ENCODE results near the gene LRRC17. TPM values are rescaled to one million over a fixed set of nuclear protein-coding genes. Genes with fewer than 3 reads are reported as not detected.

Gene LRRC17
- total and polyA plus RNA-seq, 10 of the 15 experiments (the other 5 are each of a cell fraction or from before 2014, with no cell fraction given): 0.06 to 0.31 (median 0.10) TPM; not detected in 5

DNA sequence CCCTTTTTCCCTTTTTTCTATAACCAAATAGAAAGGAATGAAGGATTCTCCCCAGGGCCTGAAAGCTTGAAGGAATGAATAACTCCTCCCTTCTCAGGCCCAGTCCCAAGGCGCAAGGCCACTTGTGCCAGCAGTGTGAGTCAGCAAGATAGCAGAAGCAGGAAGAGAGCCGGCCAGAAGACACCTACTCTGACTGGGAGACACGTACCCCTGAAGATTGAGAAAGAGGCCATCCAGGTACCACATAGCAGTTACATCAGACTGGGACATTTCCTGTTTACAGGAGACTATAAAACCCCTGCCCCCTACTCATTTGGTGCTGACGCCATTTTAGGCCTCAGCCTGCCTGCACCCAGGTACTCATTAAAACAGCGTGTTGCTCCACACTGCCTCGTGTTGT is 65.5 kb downstream of the LRRC17 start (continued):
- TF ChIP-seq, protein P1, sequence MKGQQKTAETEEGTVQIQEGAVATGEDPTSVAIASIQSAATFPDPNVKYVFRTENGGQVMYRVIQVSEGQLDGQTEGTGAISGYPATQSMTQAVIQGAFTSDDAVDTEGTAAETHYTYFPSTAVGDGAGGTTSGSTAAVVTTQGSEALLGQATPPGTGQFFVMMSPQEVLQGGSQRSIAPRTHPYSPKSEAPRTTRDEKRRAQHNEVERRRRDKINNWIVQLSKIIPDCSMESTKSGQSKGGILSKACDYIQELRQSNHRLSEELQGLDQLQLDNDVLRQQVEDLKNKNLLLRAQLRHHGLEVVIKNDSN (IDR thresholded peaks at IDR 0.05; ENCODE audit: borderline replicate concordance, extremely low read length, insufficient read depth, low read depth, low read length): no peak

DNA sequence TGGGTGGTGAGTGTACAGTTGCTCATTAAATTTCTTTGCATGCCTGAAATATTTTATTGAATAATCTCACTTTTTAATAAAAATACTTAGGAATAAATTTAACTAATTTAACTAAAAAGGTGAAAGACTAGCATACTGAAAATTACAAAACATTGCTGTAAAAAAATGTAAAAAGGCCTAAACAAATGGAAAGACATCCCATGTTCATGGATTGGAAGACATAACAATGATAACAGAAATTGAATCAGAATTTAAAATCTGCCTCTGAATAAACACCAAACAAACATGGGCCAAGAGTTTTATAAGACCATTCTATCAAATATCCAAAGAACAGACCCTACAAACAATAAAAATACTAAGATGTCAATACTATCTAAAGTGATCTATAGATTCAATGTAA is 66.9 kb downstream of the LRRC17 start:
- H3K36me3 ChIP-seq (ENCODE audit: control insufficient read depth in 2 of 2, insufficient read depth in 2 of 2, low read length in 1 of 2): no peaks in the 10 kb centered on the region
- H2AFZ ChIP-seq (ENCODE audit: control insufficient read depth, low read depth, low read length): no peak overlapping the region
- H3K9ac ChIP-seq (ENCODE audit: control insufficient read depth, insufficient read depth, low read length): no peak overlapping the region
- ChIA-PET SMC1A (ENCODE audit: uncharacterized antibody, unreplicated experiment) (no interaction called here), CTCF (no interaction called here), RAD21 (ENCODE audit: unreplicated experiment) (no interaction called here), POLR2A (no interaction called here)
- in situ Hi-C loops (cut with MboI): no loop called here
- no TSS peak for BruUV-seq (replicated peaks)
- no peak overlapping the region for H3K4me2 ChIP-seq (ENCODE audit: control insufficient read depth, insufficient read depth)
- FAIRE-seq (no peak), ATAC-seq (no peak), DNase-seq (ENCODE audit: low read depth, low spot score) (no peak)
- H3K79me2 ChIP-seq (ENCODE audit: control insufficient read depth, insufficient read depth, low read length): no peaks in the 10 kb centered on the region
- H4K20me1 ChIP-seq (ENCODE audit: control insufficient read depth, insufficient read depth): no peaks in the 10 kb centered on the region
- H3K9me3 ChIP-seq (replicated peaks; ENCODE audit: control insufficient read depth, insufficient read depth, low read length): no peaks in the 10 kb centered on the region
- TF ChIP-seq HCFC1 (IDR thresholded peaks at IDR 0.05; ENCODE audit: low read length): no peak
- TF ChIP-seq STAT3 (IDR thresholded peaks at IDR 0.05; ENCODE audit: low read depth, low read length): no peak
- TF ChIP-seq JUND (IDR thresholded peaks at IDR 0.05; ENCODE audit: low read depth, low read length): no peak
- no peak for TF ChIP-seq KDM1A (IDR thresholded peaks at IDR 0.05; ENCODE audit: borderline replicate concordance)
- H3K4me3 ChIP-seq: no peak overlapping the region
- H3K27ac ChIP-seq (ENCODE audit: control insufficient read depth, insufficient read depth): no peak overlapping the region
- no peaks in the 10 kb centered on the region for H3K4me1 ChIP-seq (ENCODE audit: control insufficient read depth, insufficient read depth, low read length)
- H3K27me3 ChIP-seq (replicated peaks in 1 of 2; ENCODE audit: control insufficient read depth in 2 of 2, insufficient read depth in 2 of 2, low read length in 1 of 2): no peaks in the 10 kb centered on the region
- intact Hi-C loops (cut with micrococcal nuclease; ENCODE audit: unreplicated experiment): no loop called here

DNA sequence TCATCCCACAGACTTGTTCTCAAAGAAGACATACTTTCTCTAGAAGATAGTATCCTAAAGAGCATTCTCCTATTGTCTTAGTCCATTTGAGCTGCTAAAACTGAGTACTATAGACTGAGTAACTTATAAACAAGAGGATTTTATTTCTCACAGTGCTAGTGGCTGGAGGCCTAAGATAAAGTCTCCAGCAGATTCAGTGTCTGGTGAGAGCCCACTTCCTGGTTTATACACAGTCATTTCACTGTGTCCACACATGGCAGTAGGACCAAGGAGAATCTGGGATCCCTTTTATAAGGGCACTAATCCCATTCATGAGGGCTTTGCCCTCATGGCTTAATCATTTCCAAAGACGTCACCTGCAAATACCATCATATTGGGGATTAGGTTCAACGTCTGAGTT is 68.7 kb downstream of the LRRC17 start:
- no peaks in the 10 kb centered on the region for H4K20me1 ChIP-seq (ENCODE audit: control insufficient read depth, insufficient read depth)
- 95% methylated on average over 2 of the region's 2 CpGs for WGBS (ENCODE audit: insufficient coverage, insufficient replicate concordance, low lambda C conversion rate, missing lambda C conversion rate)
- no peak overlapping the region for H3K9ac ChIP-seq (ENCODE audit: control insufficient read depth, insufficient read depth, low read length)
- ChIA-PET CTCF (no interaction called here), SMC1A (ENCODE audit: uncharacterized antibody, unreplicated experiment) (no interaction called here), POLR2A (no interaction called here), RAD21 (ENCODE audit: unreplicated experiment) (no interaction called here)
- H3K27ac ChIP-seq (ENCODE audit: control insufficient read depth, insufficient read depth): no peak overlapping the region
- intact Hi-C loops (cut with micrococcal nuclease; ENCODE audit: unreplicated experiment) (no loop called here), in situ Hi-C loops (cut with MboI) (no loop called here)
- BruUV-seq (replicated peaks): no TSS peak
- no peak overlapping the region for H3K4me3 ChIP-seq
- no peak overlapping the region for H3K4me2 ChIP-seq (ENCODE audit: control insufficient read depth, insufficient read depth)
- ATAC-seq (no peak), DNase-seq (ENCODE audit: low read depth, low spot score) (no peak), FAIRE-seq (no peak)
- H2AFZ ChIP-seq (ENCODE audit: control insufficient read depth, low read depth, low read length): no peak overlapping the region
- H3K4me1 ChIP-seq (ENCODE audit: control insufficient read depth, insufficient read depth, low read length): no peaks in the 10 kb centered on the region
- no peaks in the 10 kb centered on the region for H3K27me3 ChIP-seq (replicated peaks in 1 of 2; ENCODE audit: control insufficient read depth in 2 of 2, insufficient read depth in 2 of 2, low read length in 1 of 2)
- no peaks in the 10 kb centered on the region for H3K9me3 ChIP-seq (replicated peaks; ENCODE audit: control insufficient read depth, insufficient read depth, low read length)
- no peaks in the 10 kb centered on the region for H3K36me3 ChIP-seq (ENCODE audit: control insufficient read depth in 2 of 2, insufficient read depth in 2 of 2, low read length in 1 of 2)
- no peaks in the 10 kb centered on the region for H3K79me2 ChIP-seq (ENCODE audit: control insufficient read depth, insufficient read depth, low read length)
- TF ChIP-seq SREBF1 (IDR thresholded peaks at IDR 0.05; ENCODE audit: low read length): no peak
- TF ChIP-seq RELA (IDR thresholded peaks at IDR 0.05; ENCODE audit: borderline replicate concordance, partially characterized antibody): no peak
- TF ChIP-seq, protein P2, sequence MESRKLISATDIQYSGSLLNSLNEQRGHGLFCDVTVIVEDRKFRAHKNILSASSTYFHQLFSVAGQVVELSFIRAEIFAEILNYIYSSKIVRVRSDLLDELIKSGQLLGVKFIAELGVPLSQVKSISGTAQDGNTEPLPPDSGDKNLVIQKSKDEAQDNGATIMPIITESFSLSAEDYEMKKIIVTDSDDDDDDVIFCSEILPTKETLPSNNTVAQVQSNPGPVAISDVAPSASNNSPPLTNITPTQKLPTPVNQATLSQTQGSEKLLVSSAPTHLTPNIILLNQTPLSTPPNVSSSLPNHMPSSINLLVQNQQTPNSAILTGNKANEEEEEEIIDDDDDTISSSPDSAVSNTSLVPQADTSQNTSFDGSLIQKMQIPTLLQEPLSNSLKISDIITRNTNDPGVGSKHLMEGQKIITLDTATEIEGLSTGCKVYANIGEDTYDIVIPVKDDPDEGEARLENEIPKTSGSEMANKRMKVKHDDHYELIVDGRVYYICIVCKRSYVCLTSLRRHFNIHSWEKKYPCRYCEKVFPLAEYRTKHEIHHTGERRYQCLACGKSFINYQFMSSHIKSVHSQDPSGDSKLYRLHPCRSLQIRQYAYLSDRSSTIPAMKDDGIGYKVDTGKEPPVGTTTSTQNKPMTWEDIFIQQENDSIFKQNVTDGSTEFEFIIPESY (IDR thresholded peaks at IDR 0.05): no peak
- TF ChIP-seq MEF2A (IDR thresholded peaks at IDR 0.05; ENCODE audit: insufficient read depth, low read depth, low read length): no peak
- TF ChIP-seq, protein P3, sequence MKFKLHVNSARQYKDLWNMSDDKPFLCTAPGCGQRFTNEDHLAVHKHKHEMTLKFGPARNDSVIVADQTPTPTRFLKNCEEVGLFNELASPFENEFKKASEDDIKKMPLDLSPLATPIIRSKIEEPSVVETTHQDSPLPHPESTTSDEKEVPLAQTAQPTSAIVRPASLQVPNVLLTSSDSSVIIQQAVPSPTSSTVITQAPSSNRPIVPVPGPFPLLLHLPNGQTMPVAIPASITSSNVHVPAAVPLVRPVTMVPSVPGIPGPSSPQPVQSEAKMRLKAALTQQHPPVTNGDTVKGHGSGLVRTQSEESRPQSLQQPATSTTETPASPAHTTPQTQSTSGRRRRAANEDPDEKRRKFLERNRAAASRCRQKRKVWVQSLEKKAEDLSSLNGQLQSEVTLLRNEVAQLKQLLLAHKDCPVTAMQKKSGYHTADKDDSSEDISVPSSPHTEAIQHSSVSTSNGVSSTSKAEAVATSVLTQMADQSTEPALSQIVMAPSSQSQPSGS (IDR thresholded peaks at IDR 0.05; ENCODE audit: low read length): no peak
- TF ChIP-seq RAD51 (IDR thresholded peaks at IDR 0.05): no peak
- TF ChIP-seq ZBED1 (IDR thresholded peaks at IDR 0.05; ENCODE audit: borderline replicate concordance): no peak
- TF ChIP-seq, protein P4, sequence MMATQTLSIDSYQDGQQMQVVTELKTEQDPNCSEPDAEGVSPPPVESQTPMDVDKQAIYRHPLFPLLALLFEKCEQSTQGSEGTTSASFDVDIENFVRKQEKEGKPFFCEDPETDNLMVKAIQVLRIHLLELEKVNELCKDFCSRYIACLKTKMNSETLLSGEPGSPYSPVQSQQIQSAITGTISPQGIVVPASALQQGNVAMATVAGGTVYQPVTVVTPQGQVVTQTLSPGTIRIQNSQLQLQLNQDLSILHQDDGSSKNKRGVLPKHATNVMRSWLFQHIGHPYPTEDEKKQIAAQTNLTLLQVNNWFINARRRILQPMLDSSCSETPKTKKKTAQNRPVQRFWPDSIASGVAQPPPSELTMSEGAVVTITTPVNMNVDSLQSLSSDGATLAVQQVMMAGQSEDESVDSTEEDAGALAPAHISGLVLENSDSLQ (IDR thresholded peaks at IDR 0.05): no peak

Data from GM12878 (cell line).